PC-3 (cell line): ENCODE data around the gene PDGFD. TPM values are rescaled to one million over a fixed set of nuclear protein-coding genes. Genes with fewer than 3 reads are reported as not detected.
A peak's percentile ranks its signal among the peaks of the same experiment; 100 is the strongest.

Experiments used
- ATAC-seq: fragments of 200-7000 bp; cut with Tn5 transposase; 2 replicates; pipeline ENCODE4 v1.9.1; 2020; ENCODE audit warnings: mild to moderate bottlenecking, moderate library complexity
- BruUV-seq: library from RNA; stranded (reverse); fragments of 400-500 nt; replicated peaks from 2 replicates; lab custom pipeline; 2021; lab: Mats Ljungman, UMichigan
- CTCF ChIA-PET: fragments of 300-600 bp; sonication (Branson Sonifier 250); formaldehyde crosslinking; loops from one replicate; lab custom pipeline; 2022; ENCODE audit warnings: antibody characterized with exemption; lab: Charles Lee
- POLR2A ChIA-PET: fragments of 300-600 bp; sonication (Branson Sonifier 250); formaldehyde crosslinking; loops from one replicate; lab custom pipeline; 2022; ENCODE audit warnings: antibody characterized with exemption; ENCODE audit not compliant: unreplicated experiment; lab: Charles Lee
- DNase-seq: peaks from one replicate; pipeline ENCODE4 v3.0.0-alpha.2; 2015
- H2AFZ ChIP-seq: fragments of 300-600 bp; sonication (generic); 2 replicates; pipeline ENCODE4 v1.6.0; 2016; ENCODE audit warnings: antibody characterized with exemption, low read length
- H3F3A ChIP-seq: fragments of 300-600 bp; sonication (generic); one replicate; pipeline ENCODE4 v1.6.0; 2017; ENCODE audit warnings: antibody characterized with exemption, low read length, control low read depth, mild to moderate bottlenecking; ENCODE audit not compliant: unreplicated experiment
- H3K27ac ChIP-seq: fragments of 300-600 bp; sonication (generic); 2 replicates; pipeline ENCODE4 v1.5.1; 2016; ENCODE audit warnings: mild to moderate bottlenecking, low read length
- H3K27me3 ChIP-seq: fragments of 300-600 bp; sonication (generic); 2 replicates; pipeline ENCODE4 v1.6.1; 2016; ENCODE audit warnings: low read length, mixed read lengths
- H3K36me3 ChIP-seq: fragments of 300-600 bp; sonication (generic); 2 replicates; pipeline ENCODE4 v1.6.1; 2016; ENCODE audit warnings: low read depth, mixed run types, low read length, mixed read lengths
- H3K4me1 ChIP-seq: fragments of 300-600 bp; sonication (generic); 2 replicates; pipeline ENCODE4 v1.5.1; 2016; ENCODE audit warnings: low read length; ENCODE audit not compliant: insufficient read depth
- H3K4me2 ChIP-seq: fragments of 300-600 bp; sonication (generic); 2 replicates; pipeline ENCODE4 v1.6.0; 2016; ENCODE audit warnings: low read length
- H3K4me3 ChIP-seq: fragments of 300-600 bp; sonication (generic); 2 replicates; pipeline ENCODE4 v1.5.1; 2016; ENCODE audit warnings: mild to moderate bottlenecking, low read length, mixed read lengths
- H3K79me2 ChIP-seq: fragments of 300-600 bp; sonication (generic); 2 replicates; pipeline ENCODE4 v1.6.1; 2017; ENCODE audit warnings: low read length, mixed read lengths
- H3K9ac ChIP-seq: fragments of 300-600 bp; sonication (generic); 2 replicates; pipeline ENCODE4 v1.6.0; 2016; ENCODE audit warnings: mild to moderate bottlenecking, low read length
- H3K9me2 ChIP-seq: fragments of 300-600 bp; sonication (generic); replicated peaks from 2 replicates; pipeline ENCODE4 v1.6.1; 2016; ENCODE audit warnings: mixed run types, low read length, mixed read lengths
- H3K9me3 ChIP-seq: fragments of 300-600 bp; sonication (generic); 2 replicates; pipeline ENCODE4 v1.6.1; 2016; ENCODE audit warnings: low read length, mixed read lengths
- H4K20me1 ChIP-seq: fragments of 300-600 bp; sonication (generic); 2 replicates; pipeline ENCODE4 v1.6.1; 2016; ENCODE audit warnings: low read length, mixed read lengths
- CTCF ChIP-seq: fragments of 300-600 bp; sonication (generic); conservative IDR thresholded peaks from 2 replicates; pipeline ENCODE4 v1.5.1; 2017; ENCODE audit warnings: antibody characterized with exemption, low read depth, mild to moderate bottlenecking, low read length
- EZH2 ChIP-seq: fragments of 300-600 bp; sonication (generic); IDR thresholded peaks from one replicate; pipeline ENCODE4 v1.6.1; 2017; ENCODE audit warnings: antibody characterized with exemption, mild to moderate bottlenecking, low read length; ENCODE audit not compliant: unreplicated experiment
- EZH2phosphoT487 ChIP-seq: fragments of 300-600 bp; sonication (generic); IDR thresholded peaks from 2 replicates; pipeline ENCODE4 v1.6.1; 2018; ENCODE audit warnings: mild to moderate bottlenecking, antibody characterized with exemption, low read length, borderline replicate concordance
- intact Hi-C: fragments of 100-400 bp; cut with micrococcal nuclease; formaldehyde crosslinking; loops from 2 replicates; pipeline ENCODE4 v1.9.0; 2023
- total RNA-seq: library from RNA; depleted of rRNA; stranded (reverse); fragments of >200 nt; gene quantifications from 2 replicates; pipeline ENCODE4 v1.2.3, GENCODE V29; 2014

PDGFD gene
- total RNA-seq, 1 experiment from 2014 or later = 5.0 TPM

GRCh38 chr11:103920933-103921332 lies 243.0 kb downstream of the PDGFD start:
- Histone ChIP-seq H4K20me1 (no peaks in the 10 kb centered on the region), H3K36me3 (no peaks in the 10 kb centered on the region), H3K4me3 (no peak overlapping the region), H2AFZ (no peak overlapping the region), H3K9me3 (no peaks in the 10 kb centered on the region), H3K9me2 (no peaks in the 10 kb centered on the region), H3K4me2 (no peak overlapping the region), H3K27ac (no peak overlapping the region), H3F3A (no peaks in the 10 kb centered on the region), H3K27me3 (0 out of 2 replicates have a peak, but pooled peaks cover 4% of the 10 kb centered on the region), H3K79me2 (no peaks in the 10 kb centered on the region), H3K4me1 (peaks cover 24% of the 10 kb centered on the region), H3K9ac (no peak overlapping the region)
- 0 out of 2 replicates have a peak, but pooled peaks have one; percentile 11 for TF ChIP-seq CTCF
- TF ChIP-seq EZH2phosphoT487 = no peak
- intact Hi-C loops = loop anchor here (5.0 to 10.0 kb wide), 3 partner anchors 239 to 1944 kb away; no protein-coding TSS in a partner anchor
- ATAC-seq (no peak), DNase-seq (no peak)
- ChIA-PET CTCF (no interaction called here), POLR2A (no interaction called here)
- no TSS peak for BruUV-seq

GRCh38 chr11:103920449-103920848 lies 243.5 kb downstream of the PDGFD start:
- no peaks in the 10 kb centered on the region for H3K9me2 ChIP-seq
- intact Hi-C loops = loop anchor here (5.0 to 10.0 kb wide), 3 partner anchors 238 to 1944 kb away; no protein-coding TSS in a partner anchor
- TF ChIP-seq EZH2 (no peak), CTCF (no peak), EZH2phosphoT487 (no peak)
- ChIA-PET POLR2A (no interaction called here), CTCF (no interaction called here)
- no peak overlapping the region for H3K27ac ChIP-seq
- no peaks in the 10 kb centered on the region for H3K36me3 ChIP-seq
- DNase-seq (no peak), ATAC-seq (peak; percentile 31; the same call in 1 of the 2 replicates)
- no peak overlapping the region for H3K4me2 ChIP-seq
- H3K9me3 ChIP-seq = no peaks in the 10 kb centered on the region
- H3K9ac ChIP-seq = no peak overlapping the region
- no peaks in the 10 kb centered on the region for H4K20me1 ChIP-seq
- H3K4me3 ChIP-seq = no peak overlapping the region
- no peaks in the 10 kb centered on the region for H3F3A ChIP-seq
- no peak overlapping the region for H2AFZ ChIP-seq
- no TSS peak for BruUV-seq
- peaks cover 24% of the 10 kb centered on the region for H3K4me1 ChIP-seq
- H3K79me2 ChIP-seq = no peaks in the 10 kb centered on the region
- 0 out of 2 replicates have a peak, but pooled peaks cover 4% of the 10 kb centered on the region for H3K27me3 ChIP-seq

GRCh38 chr11:103910721-103911120 lies 253.2 kb downstream of the PDGFD start:
- Histone ChIP-seq H3K27ac (no peak overlapping the region), H3K36me3 (no peaks in the 10 kb centered on the region), H3K4me2 (no peak overlapping the region), H4K20me1 (no peaks in the 10 kb centered on the region), H3K27me3 (no peaks in the 10 kb centered on the region), H3K9ac (no peak overlapping the region), H3K79me2 (no peaks in the 10 kb centered on the region), H3F3A (no peaks in the 10 kb centered on the region), H3K9me2 (no peaks in the 10 kb centered on the region), H3K9me3 (no peaks in the 10 kb centered on the region), H3K4me1 (no peaks in the 10 kb centered on the region), H2AFZ (no peak overlapping the region), H3K4me3 (no peak overlapping the region)
- intact Hi-C loops = no loop called here
- ATAC-seq (no peak), DNase-seq (no peak)
- no TSS peak for BruUV-seq
- POLR2A ChIA-PET = no interaction called here
- TF ChIP-seq EZH2 = no peak
- TF ChIP-seq EZH2phosphoT487 = no peak
- no peak for TF ChIP-seq CTCF
- CTCF ChIA-PET = interaction anchor here (0.6 kb wide), 1 partner anchor 239 kb away, joined by 3 read pairs; no protein-coding TSS in a partner anchor
